CD4-positive, alpha-beta T cell treated with Interferon gamma for 1 hour (primary cell): Measurements from ENCODE around the gene TMEM141.
"Not testable (repeated sequence)": the region's sequence is repeated elsewhere in the genome, so short reads cannot be mapped to it uniquely, and the experiment has no call there.

Source experiments
- DNase-seq: peaks from one replicate; pipeline ENCODE4 v3.0.0-alpha.2; 2020

The TMEM141 gene

GRCh38 chr9:136774416-136775045, 16.6 kb upstream of the TMEM141 start:
- DNase-seq = no peak

GRCh38 chr9:136775191-136775590, 16.0 kb upstream of the TMEM141 start:
- DNase-seq = no peak

- no peak for DNase-seq
These were observed 14.2 kb upstream of the TMEM141 start for GRCh38 chr9:136776947-136777346.

GRCh38 chr9:136777359-136777758, 13.8 kb upstream of the TMEM141 start:
- no peak for DNase-seq

- DNase-seq = no peak
These were observed 11.3 kb upstream of the TMEM141 start for GRCh38 chr9:136779808-136780207.

- DNase-seq = no peak
These were observed 8.7 kb upstream of the TMEM141 start for GRCh38 chr9:136782452-136782851.

GRCh38 chr9:136784249-136784996, 6.7 kb upstream of the TMEM141 start:
- DNase-seq = no peak

- no peak for DNase-seq
These were observed 6.2 kb upstream of the TMEM141 start for GRCh38 chr9:136784997-136785361.

- not testable (repeated sequence) for DNase-seq
These were observed 5.4 kb upstream of the TMEM141 start for GRCh38 chr9:136785565-136786355.

GRCh38 chr9:136786451-136786850, 4.7 kb upstream of the TMEM141 start:
- DNase-seq = no peak

GRCh38 chr9:136786983-136787382, 4.2 kb upstream of the TMEM141 start:
- not testable (repeated sequence) for DNase-seq

- peak; percentile 64 for DNase-seq
These were observed 3.3 kb upstream of the TMEM141 start for GRCh38 chr9:136787690-136788400.

GRCh38 chr9:136788644-136789522, 2.3 kb upstream of the TMEM141 start:
- not testable (repeated sequence) for DNase-seq

- DNase-seq = no peak
These were observed 1.6 kb upstream of the TMEM141 start for GRCh38 chr9:136789523-136789937.

GRCh38 chr9:136791516-136792276, 552 bp downstream of the TMEM141 start:
- DNase-seq = peak; percentile 71

GRCh38 chr9:136792321-136793085, 1.4 kb downstream of the TMEM141 start:
- no peak for DNase-seq

GRCh38 chr9:136793086-136793946, 2.2 kb downstream of the TMEM141 start:
- DNase-seq = no peak

- DNase-seq = no peak
These were observed 3.3 kb downstream of the TMEM141 start for GRCh38 chr9:136794281-136794999.

- DNase-seq = no peak
These were observed 3.8 kb downstream of the TMEM141 start for GRCh38 chr9:136795000-136795348.
